HepG2 (cell line): ENCODE measurements around the gene PPA2. TPM values are rescaled to one million over a fixed set of nuclear protein-coding genes. Genes with fewer than 3 reads are reported as not detected.
A peak's percentile ranks its signal among the peaks of the same experiment; 100 is the strongest.

ENCODE experiments used
- ARID2 ChIP-seq: sonication (generic); formaldehyde crosslinking; IDR thresholded peaks from 2 replicates; pipeline ENCODE4 v1.8.1; 2022; ENCODE audit warnings: mild to moderate bottlenecking, missing genetic modification reagents, borderline replicate concordance
- CCDC6 ChIP-seq: sonication (generic); formaldehyde crosslinking; IDR thresholded peaks from 2 replicates; pipeline ENCODE4 v1.8.1; 2022; ENCODE audit warnings: mild to moderate bottlenecking, missing genetic modification reagents, moderate library complexity
- CSRNP1 ChIP-seq: sonication (generic); formaldehyde crosslinking; IDR thresholded peaks from 2 replicates; pipeline ENCODE4 v1.8.1; 2023; ENCODE audit warnings: mild to moderate bottlenecking, missing genetic modification reagents
- ELF3 ChIP-seq: IDR thresholded peaks from 2 replicates; pipeline ENCODE4 v1.6.1; 2016; ENCODE audit warnings: missing genetic modification reagents, missing compliant biosample characterization
- ERF ChIP-seq: IDR thresholded peaks from 2 replicates; pipeline ENCODE4 v1.6.1; 2018; ENCODE audit warnings: missing biosample characterization, missing genetic modification reagents
- FOXO4 ChIP-seq: sonication (generic); formaldehyde crosslinking; conservative IDR thresholded peaks from 2 replicates; pipeline ENCODE4 v1.8.1; 2023; ENCODE audit warnings: missing genetic modification reagents
- GABPB1 ChIP-seq: IDR thresholded peaks from 2 replicates; pipeline ENCODE4 v1.6.1; 2016; ENCODE audit warnings: mild to moderate bottlenecking, missing genetic modification reagents, moderate library complexity, missing compliant biosample characterization
- KLF12 ChIP-seq: sonication (generic); formaldehyde crosslinking; IDR thresholded peaks from 2 replicates; pipeline ENCODE4 v1.4.0; 2020; ENCODE audit warnings: missing genetic modification reagents, borderline replicate concordance
- MAF1 ChIP-seq: sonication (generic); formaldehyde crosslinking; IDR thresholded peaks from 2 replicates; pipeline ENCODE4 v1.5.0; 2020; ENCODE audit warnings: missing genetic modification reagents, borderline replicate concordance
- NAIF1 ChIP-seq: sonication (generic); formaldehyde crosslinking; IDR thresholded peaks from 2 replicates; pipeline ENCODE4 v1.5.0; 2020; ENCODE audit warnings: mild to moderate bottlenecking, missing genetic modification reagents, borderline replicate concordance
- ONECUT2 ChIP-seq: sonication (generic); formaldehyde crosslinking; IDR thresholded peaks from 2 replicates; pipeline ENCODE4 v1.4.0; 2020; ENCODE audit warnings: missing genetic modification reagents
- PHF20 ChIP-seq: sonication (generic); formaldehyde crosslinking; IDR thresholded peaks from 2 replicates; pipeline ENCODE4 v1.5.0; 2020; ENCODE audit warnings: mild to moderate bottlenecking, missing genetic modification reagents
- RXRA ChIP-seq: sonication (generic); formaldehyde crosslinking; IDR thresholded peaks from 2 replicates; pipeline ENCODE4 v1.5.1; 2020; ENCODE audit warnings: missing genetic modification reagents
- SUZ12 ChIP-seq: fragments of 150-350 bp; IDR thresholded peaks from 2 replicates; pipeline ENCODE4 v1.6.1; 2014; ENCODE audit warnings: low read depth, low read length
- TEF ChIP-seq: sonication (generic); formaldehyde crosslinking; IDR thresholded peaks from 2 replicates; pipeline ENCODE4 v1.5.0; 2020; ENCODE audit warnings: missing genetic modification reagents
- U2AF1 ChIP-seq: fragments of 200-400 bp; formaldehyde crosslinking; optimal IDR thresholded peaks from 2 replicates; pipeline ENCODE3; 2017; ENCODE audit warnings: mild to moderate bottlenecking, low read depth, low read length
- XRCC5 ChIP-seq: fragments of 200-400 bp; formaldehyde crosslinking; optimal IDR thresholded peaks from 2 replicates; pipeline ENCODE3; 2017; ENCODE audit warnings: mild to moderate bottlenecking, low read length
- ZFP36L1 ChIP-seq: sonication (generic); formaldehyde crosslinking; IDR thresholded peaks from 2 replicates; pipeline ENCODE4 v1.8.0; 2022; ENCODE audit warnings: mild to moderate bottlenecking, missing genetic modification reagents, moderate library complexity
- ZFP36L2 ChIP-seq: sonication (generic); formaldehyde crosslinking; IDR thresholded peaks from 2 replicates; pipeline ENCODE4 v1.4.0; 2020; ENCODE audit warnings: missing genetic modification reagents
- ZNF235 ChIP-seq: sonication (generic); formaldehyde crosslinking; IDR thresholded peaks from 2 replicates; pipeline ENCODE4 v1.8.1; 2023; ENCODE audit warnings: mild to moderate bottlenecking, missing genetic modification reagents, borderline replicate concordance
- ZNF253 ChIP-seq: sonication (generic); formaldehyde crosslinking; IDR thresholded peaks from 2 replicates; pipeline ENCODE4 v1.8.0; 2022; ENCODE audit warnings: mild to moderate bottlenecking, missing genetic modification reagents, borderline replicate concordance
- ZNF274 ChIP-seq: sonication (generic); formaldehyde crosslinking; IDR thresholded peaks from 2 replicates; pipeline ENCODE4 v1.5.1; 2020; ENCODE audit warnings: mild to moderate bottlenecking, missing genetic modification reagents
- ZNF367 ChIP-seq: sonication (generic); formaldehyde crosslinking; IDR thresholded peaks from 2 replicates; pipeline ENCODE4 v1.4.0; 2020; ENCODE audit warnings: missing genetic modification reagents, borderline replicate concordance
- ZNF597 ChIP-seq: sonication (generic); formaldehyde crosslinking; IDR thresholded peaks from 2 replicates; pipeline ENCODE4 v1.5.0; 2020; ENCODE audit warnings: missing genetic modification reagents
- ZNF891 ChIP-seq: sonication (generic); formaldehyde crosslinking; IDR thresholded peaks from 2 replicates; pipeline ENCODE4 v1.5.0; 2020; ENCODE audit warnings: mild to moderate bottlenecking, missing genetic modification reagents
- polyA plus RNA-seq, 8 experiments: library from polyadenylated mRNA; depleted of rRNA in 3 of 8; stranded (reverse) in 7 of 8; unstranded in 1 of 8; fragments of >200 nt; fragmentation: Illumina TruSeq in 4 of 8; extraction: Trizol in 4 of 8; gene quantifications; 2 replicates each; pipeline versions ENCODE4 v1.2.1 to v1.2.3, GENCODE V29; 2011 to 2016; ENCODE audit warnings: low read depth in 4 of 8, missing spikeins in 1 of 8, mixed read lengths in 1 of 8; ENCODE audit not compliant: insufficient read depth in 1 of 8
- total RNA-seq, 5 experiments: library from RNA; depleted of rRNA; stranded (reverse); fragments of >200 nt; fragmentation: Illumina TruSeq; extraction: Trizol; gene quantifications; 2 replicates each; pipeline ENCODE4 v1.2.3, GENCODE V29; 2016; ENCODE audit warnings: low read depth in 1 of 5

Gene PPA2
- total and polyA plus RNA-seq, 2 of the 13 experiments (the other 11 are each of a cell fraction or from before 2014, with no cell fraction given) = 44.2 to 70.6 TPM

GRCh38 chr4:105473324-105474098 lies at the start of gene PPA2 (continued):
- TF ChIP-seq CSRNP1 (CRISPR knock-in tag) (peak; percentile 78), TEF (CRISPR knock-in tag) (peak; percentile 63; the same call in 1 of the 2 replicates), XRCC5 (no peak), ERF (CRISPR knock-in tag) (peak; percentile 80; the same call in 1 of the 2 replicates), ZNF253 (no peak), SUZ12 (no peak), ONECUT2 (no peak), ZNF235 (CRISPR knock-in tag) (peak; percentile 57; the same call in 1 of the 2 replicates), MAF1 (CRISPR knock-in tag) (peak; percentile 64; the same call in 1 of the 2 replicates), ARID2 (CRISPR knock-in tag) (peak; percentile 98), ZFP36L1 (CRISPR knock-in tag) (no peak), ELF3 (CRISPR knock-in tag) (peak; percentile 27; the same call in 1 of the 2 replicates), GABPB1 (peak; percentile 83), ZNF597 (CRISPR knock-in tag) (no peak), PHF20 (CRISPR knock-in tag) (peak; percentile 70), ZNF891 (peak; percentile 86; the same call in 1 of the 2 replicates), CCDC6 (CRISPR knock-in tag) (peak; percentile 79), FOXO4 (CRISPR knock-in tag) (0 out of 2 replicates have a peak, but pooled peaks have one; percentile 78), ZNF274 (CRISPR knock-in tag) (0 out of 2 replicates have a peak, but pooled peaks have one; percentile 62), U2AF1 (peak; percentile 21), ZFP36L2 (no peak), ZNF367 (no peak), NAIF1 (peak; percentile 97), KLF12 (no peak), RXRA (peak; percentile 51; the same call in 1 of the 2 replicates)
